Activated T-cell treated with anti-CD3 and anti-CD28 coated beads, Interleukin-2, amount 50 U/mL, for 24 hours (primary cell): ENCODE results near the gene GNAT3.

ENCODE experiments used
- DNase-seq: peaks from one replicate; pipeline ENCODE4 v3.0.0-alpha.2; 2020
- H3K27ac Mint-ChIP-seq: 2 replicates; pipeline ENCODE4 v1.8.0; 2020; ENCODE audit warnings: mild to moderate bottlenecking, mixed read lengths
- H3K27me3 Mint-ChIP-seq: 2 replicates; pipeline ENCODE4 v1.8.0; 2020; ENCODE audit warnings: mixed read lengths
- H3K36me3 Mint-ChIP-seq: 2 replicates; pipeline ENCODE4 v1.8.0; 2020; ENCODE audit warnings: low read depth, mixed read lengths
- H3K4me1 Mint-ChIP-seq: 2 replicates; pipeline ENCODE4 v1.8.0; 2020; ENCODE audit warnings: low read depth, mixed read lengths
- H3K4me3 Mint-ChIP-seq: 2 replicates; pipeline ENCODE4 v1.8.0; 2020; ENCODE audit warnings: mild to moderate bottlenecking, moderate library complexity, mixed read lengths
- H3K9me3 Mint-ChIP-seq: 2 replicates; pipeline ENCODE4 v1.8.0; 2020; ENCODE audit warnings: mixed read lengths

GNAT3 gene

GRCh38 chr7:80488406-80488805 is 23.5 kb downstream of the GNAT3 start:
- DNase-seq = no peak
- H3K27ac Mint-ChIP-seq = no peak overlapping the region
- H3K27me3 Mint-ChIP-seq = no peaks in the 10 kb centered on the region
- no peaks in the 10 kb centered on the region for H3K4me1 Mint-ChIP-seq
- no peak overlapping the region for H3K4me3 Mint-ChIP-seq
- H3K36me3 Mint-ChIP-seq = no peaks in the 10 kb centered on the region
- H3K9me3 Mint-ChIP-seq = peaks cover 3% of the 10 kb centered on the region

GRCh38 chr7:80485721-80486120 is 26.1 kb downstream of the GNAT3 start:
- Mint-ChIP-seq H3K27me3 (no peaks in the 10 kb centered on the region), H3K9me3 (peaks cover 3% of the 10 kb centered on the region), H3K4me3 (no peak overlapping the region), H3K36me3 (no peaks in the 10 kb centered on the region), H3K27ac (no peak overlapping the region), H3K4me1 (no peaks in the 10 kb centered on the region)
- DNase-seq = no peak

- H3K9me3 Mint-ChIP-seq = peaks cover 3% of the 10 kb centered on the region
- H3K36me3 Mint-ChIP-seq = no peaks in the 10 kb centered on the region
- H3K4me3 Mint-ChIP-seq = no peak overlapping the region
- no peaks in the 10 kb centered on the region for H3K4me1 Mint-ChIP-seq
- H3K27me3 Mint-ChIP-seq = no peaks in the 10 kb centered on the region
- no peak for DNase-seq
- H3K27ac Mint-ChIP-seq = no peak overlapping the region
These were observed 28.9 kb downstream of the GNAT3 start for GRCh38 chr7:80482950-80483349.

GRCh38 chr7:80481196-80481884 is 30.5 kb downstream of the GNAT3 start:
- H3K4me1 Mint-ChIP-seq = no peaks in the 10 kb centered on the region
- no peaks in the 10 kb centered on the region for H3K36me3 Mint-ChIP-seq
- peaks cover 3% of the 10 kb centered on the region for H3K9me3 Mint-ChIP-seq
- H3K27me3 Mint-ChIP-seq = no peaks in the 10 kb centered on the region
- H3K27ac Mint-ChIP-seq = no peak overlapping the region
- H3K4me3 Mint-ChIP-seq = no peak overlapping the region
- no peak for DNase-seq

- Mint-ChIP-seq H3K36me3 (no peaks in the 10 kb centered on the region), H3K27ac (no peak overlapping the region), H3K27me3 (no peaks in the 10 kb centered on the region), H3K4me3 (no peak overlapping the region), H3K9me3 (peaks cover 3% of the 10 kb centered on the region), H3K4me1 (no peaks in the 10 kb centered on the region)
- DNase-seq = no peak
These were observed 31.3 kb downstream of the GNAT3 start for GRCh38 chr7:80480566-80480965.

- Mint-ChIP-seq H3K36me3 (no peaks in the 10 kb centered on the region), H3K4me1 (no peaks in the 10 kb centered on the region), H3K9me3 (no peaks in the 10 kb centered on the region), H3K27me3 (no peaks in the 10 kb centered on the region), H3K4me3 (no peak overlapping the region), H3K27ac (no peak overlapping the region)
- DNase-seq = no peak
These were observed 33.2 kb downstream of the GNAT3 start for GRCh38 chr7:80478683-80479082.

- no peak for DNase-seq
These were observed 35.8 kb downstream of the GNAT3 start for GRCh38 chr7:80476035-80476434.

GRCh38 chr7:80475383-80475782 is 36.5 kb downstream of the GNAT3 start:
- Mint-ChIP-seq H3K27ac (no peak overlapping the region), H3K9me3 (no peaks in the 10 kb centered on the region), H3K4me1 (no peaks in the 10 kb centered on the region), H3K27me3 (no peaks in the 10 kb centered on the region), H3K4me3 (no peak overlapping the region), H3K36me3 (no peaks in the 10 kb centered on the region)
- no peak for DNase-seq

More at GRCh38 chr7:80476035-80476434, 35.8 kb downstream of the GNAT3 start:
- H3K36me3 Mint-ChIP-seq = no peaks in the 10 kb centered on the region
- H3K4me3 Mint-ChIP-seq = no peak overlapping the region
- H3K27me3 Mint-ChIP-seq = no peaks in the 10 kb centered on the region
- no peaks in the 10 kb centered on the region for H3K4me1 Mint-ChIP-seq
- H3K27ac Mint-ChIP-seq = no peak overlapping the region
- H3K9me3 Mint-ChIP-seq = no peaks in the 10 kb centered on the region

- no peak overlapping the region for H3K27ac Mint-ChIP-seq
These were observed 38.1 kb downstream of the GNAT3 start for GRCh38 chr7:80473751-80474150.

GRCh38 chr7:80472491-80473200 is 39.2 kb downstream of the GNAT3 start:
- Mint-ChIP-seq H3K27me3 (no peaks in the 10 kb centered on the region), H3K36me3 (no peaks in the 10 kb centered on the region), H3K9me3 (no peaks in the 10 kb centered on the region), H3K4me3 (no peak overlapping the region), H3K27ac (no peak overlapping the region), H3K4me1 (no peaks in the 10 kb centered on the region)
- no peak for DNase-seq

More at GRCh38 chr7:80473751-80474150, 38.1 kb downstream of the GNAT3 start:
- H3K27me3 Mint-ChIP-seq = no peaks in the 10 kb centered on the region
- no peak overlapping the region for H3K4me3 Mint-ChIP-seq
- no peaks in the 10 kb centered on the region for H3K9me3 Mint-ChIP-seq
- DNase-seq = no peak
- H3K36me3 Mint-ChIP-seq = no peaks in the 10 kb centered on the region
- no peaks in the 10 kb centered on the region for H3K4me1 Mint-ChIP-seq

GRCh38 chr7:80468931-80469714 is 42.7 kb downstream of the GNAT3 start:
- Mint-ChIP-seq H3K36me3 (no peaks in the 10 kb centered on the region), H3K4me3 (no peak overlapping the region), H3K9me3 (no peaks in the 10 kb centered on the region), H3K4me1 (no peaks in the 10 kb centered on the region), H3K27me3 (no peaks in the 10 kb centered on the region), H3K27ac (no peak overlapping the region)
- DNase-seq = no peak

GRCh38 chr7:80467069-80467468 is 44.8 kb downstream of the GNAT3 start:
- Mint-ChIP-seq H3K4me1 (no peaks in the 10 kb centered on the region), H3K36me3 (no peaks in the 10 kb centered on the region), H3K27me3 (no peaks in the 10 kb centered on the region), H3K4me3 (no peak overlapping the region), H3K9me3 (no peaks in the 10 kb centered on the region), H3K27ac (no peak overlapping the region)
- DNase-seq = no peak

- H3K36me3 Mint-ChIP-seq = no peaks in the 10 kb centered on the region
- no peak overlapping the region for H3K4me3 Mint-ChIP-seq
- no peaks in the 10 kb centered on the region for H3K27me3 Mint-ChIP-seq
- H3K4me1 Mint-ChIP-seq = no peaks in the 10 kb centered on the region
- H3K27ac Mint-ChIP-seq = no peak overlapping the region
- DNase-seq = no peak
- no peaks in the 10 kb centered on the region for H3K9me3 Mint-ChIP-seq
These were observed 45.2 kb downstream of the GNAT3 start for GRCh38 chr7:80466636-80467035.

- no peaks in the 10 kb centered on the region for H3K4me1 Mint-ChIP-seq
- no peaks in the 10 kb centered on the region for H3K9me3 Mint-ChIP-seq
- H3K4me3 Mint-ChIP-seq = no peak overlapping the region
- no peak for DNase-seq
- no peaks in the 10 kb centered on the region for H3K27me3 Mint-ChIP-seq
- H3K36me3 Mint-ChIP-seq = no peaks in the 10 kb centered on the region
- no peak overlapping the region for H3K27ac Mint-ChIP-seq
These were observed 47.7 kb downstream of the GNAT3 start for GRCh38 chr7:80464211-80464610.
